Activated T-cell treated with anti-CD3 and anti-CD28 coated beads for 4 hours (primary cell): ENCODE results near the gene LILRB4.
"Not testable (repeated sequence)": the region's sequence is repeated elsewhere in the genome, so short reads cannot be mapped to it uniquely, and the experiment has no call there.

Experiments
- DNase-seq: peaks from one replicate; pipeline ENCODE4 v3.0.0-alpha.2; 2020

Gene LILRB4

GRCh38 chr19:54696117-54696548 is 33.3 kb downstream of the LILRB4 start:
- DNase-seq, result no peak

- DNase-seq, result no peak
Measured at GRCh38 chr19:54696766-54697165, 34.0 kb downstream of the LILRB4 start.

- DNase-seq, result not testable (repeated sequence)
Measured at GRCh38 chr19:54697716-54698115, 34.9 kb downstream of the LILRB4 start.

GRCh38 chr19:54704928-54705327 is 42.1 kb downstream of the LILRB4 start:
- no peak for DNase-seq

- no peak for DNase-seq
Measured at GRCh38 chr19:54707962-54708361, 45.2 kb downstream of the LILRB4 start.

- DNase-seq, result no peak
Measured at GRCh38 chr19:54708781-54709180, 46.0 kb downstream of the LILRB4 start.

- no peak for DNase-seq
Measured at GRCh38 chr19:54709212-54709948, 46.6 kb downstream of the LILRB4 start.

- not testable (repeated sequence) for DNase-seq
Measured at GRCh38 chr19:54709956-54710355, 47.2 kb downstream of the LILRB4 start.
